ENCODE results near the gene FAM236C. TPM values are rescaled to one million over a fixed set of nuclear protein-coding genes. Genes with fewer than 3 reads are reported as not detected.
"Not testable (repeated sequence)": the region's sequence is repeated elsewhere in the genome, so short reads cannot be mapped to it uniquely, and the experiment has no call there.

FAM236C gene
- total RNA-seq (not detected), polyA plus RNA-seq (not detected)
- long read RNA-seq, donor 1, result 0 reads
- long read RNA-seq, donor 2, result 0 reads
- long read RNA-seq, donor 3, result 0 reads
- long read RNA-seq, donor 4, result 0 reads

DNA sequence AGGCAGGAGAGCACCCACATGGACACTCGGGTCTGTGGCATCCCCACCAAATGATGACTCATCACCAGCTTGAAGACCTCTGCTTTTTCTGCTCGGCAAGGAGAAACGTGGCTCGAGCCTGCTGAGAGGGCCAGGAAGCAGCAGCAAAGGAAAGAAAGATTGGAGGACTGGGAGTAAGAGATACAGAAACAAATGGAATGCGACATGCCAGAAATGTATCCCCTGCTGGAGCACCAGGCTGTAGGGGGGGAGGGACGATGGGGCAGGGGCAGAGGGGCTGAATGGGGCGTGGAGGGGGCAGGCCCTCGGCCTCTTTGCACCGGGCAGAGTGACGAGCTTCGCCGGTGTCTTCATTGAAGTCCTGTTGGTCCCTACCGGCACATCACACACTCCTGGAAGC lies at the start of gene FAM236C:
Gene FAM236C, plus strand, starts transcription at position 301 of the 400 bp plus-strand sequence. CDS start 100 bp downstream, outside the sequence.
- H3K27me3 ChIP-seq (ENCODE audit: control insufficient read depth, insufficient read depth); H3K4me3 ChIP-seq (ENCODE audit: low read length); DNase-seq; H3K27ac ChIP-seq (ENCODE audit: low read length); H3K9me3 ChIP-seq (ENCODE audit: control insufficient read depth, low read length); intact Hi-C loops (cut with DNase I); ATAC-seq; H3K4me1 ChIP-seq (ENCODE audit: control insufficient read depth, insufficient read depth, low read length): not testable (repeated sequence)
- no CpG with 5 or more reads among the region's 13 CpGs for WGBS

DNA sequence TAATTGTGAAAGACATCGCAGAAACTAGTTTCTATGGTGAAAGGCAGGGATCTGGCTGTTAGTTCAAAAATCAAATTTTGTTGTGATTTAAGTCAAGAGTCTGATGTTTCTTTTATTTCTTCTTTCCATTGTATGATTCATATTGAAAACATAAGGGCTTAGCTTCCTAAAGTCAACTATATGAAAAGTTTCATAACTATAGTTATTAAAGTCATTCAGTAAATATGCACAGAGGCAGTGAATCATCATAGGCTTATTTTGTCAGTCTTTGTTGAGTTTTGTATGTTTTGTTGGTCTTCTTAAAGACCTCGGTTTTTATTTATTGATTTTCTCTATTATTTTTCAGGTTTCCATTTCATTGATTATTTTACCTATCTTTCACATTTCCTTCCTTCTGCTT lies 29.5 kb upstream of the FAM236C start:
- H3K4me3 ChIP-seq (ENCODE audit: low read length); intact Hi-C loops (cut with DNase I); H3K9me3 ChIP-seq (ENCODE audit: control insufficient read depth, low read length); H3K4me1 ChIP-seq (ENCODE audit: control insufficient read depth, insufficient read depth, low read length); H3K27me3 ChIP-seq (ENCODE audit: control insufficient read depth, insufficient read depth); DNase-seq; ATAC-seq; H3K27ac ChIP-seq (ENCODE audit: low read length): not testable (repeated sequence)
- WGBS, result no CpG with 5 or more reads among the region's 2 CpGs

DNA sequence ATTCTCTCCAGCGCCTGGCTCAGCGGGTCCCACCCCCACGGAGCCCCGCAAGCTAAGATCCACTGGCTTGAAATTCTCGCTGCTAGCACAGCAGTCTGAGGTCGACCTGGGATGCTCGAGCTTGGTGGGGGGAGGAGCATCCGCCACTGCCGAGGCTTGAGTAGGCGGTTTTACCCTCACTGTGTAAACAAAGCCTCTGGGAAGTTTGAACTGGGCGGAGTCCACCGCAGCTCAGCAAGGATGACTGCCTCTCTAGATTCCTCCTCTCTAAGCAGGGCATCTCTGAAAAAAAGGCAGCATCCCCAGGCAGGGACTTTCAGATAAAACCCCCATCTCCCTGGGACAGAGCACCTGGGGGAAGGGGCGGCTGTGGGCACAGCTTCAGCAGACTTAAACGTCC lies 22.7 kb upstream of the FAM236C start:
- ATAC-seq; H3K9me3 ChIP-seq (ENCODE audit: control insufficient read depth, low read length); H3K4me1 ChIP-seq (ENCODE audit: control insufficient read depth, insufficient read depth, low read length); DNase-seq; intact Hi-C loops (cut with DNase I); H3K27me3 ChIP-seq (ENCODE audit: control insufficient read depth, insufficient read depth); H3K4me3 ChIP-seq (ENCODE audit: low read length); H3K27ac ChIP-seq (ENCODE audit: low read length): not testable (repeated sequence)
- WGBS, result no CpG with 5 or more reads among the region's 14 CpGs

DNA sequence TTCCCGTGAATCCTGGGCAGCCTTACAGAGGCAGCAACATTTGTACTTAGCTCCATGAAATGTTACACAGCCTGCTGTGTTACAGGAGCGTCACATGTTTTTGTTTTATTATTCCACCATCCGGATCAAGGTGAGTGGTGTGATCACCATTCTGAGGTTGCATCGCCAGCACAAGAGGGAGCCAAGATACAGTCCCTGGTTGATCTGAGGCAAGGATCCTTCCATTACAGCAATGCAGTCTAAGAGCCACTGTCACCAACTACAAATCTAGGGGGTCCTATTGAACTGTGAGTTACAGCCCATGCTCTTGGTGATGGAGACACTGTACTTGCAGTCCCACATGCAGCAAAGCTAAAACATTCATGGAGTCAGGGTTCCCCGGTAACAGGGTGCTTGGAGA lies 3.7 kb downstream of the FAM236C start:
- not testable (repeated sequence) for ATAC-seq

DNA sequence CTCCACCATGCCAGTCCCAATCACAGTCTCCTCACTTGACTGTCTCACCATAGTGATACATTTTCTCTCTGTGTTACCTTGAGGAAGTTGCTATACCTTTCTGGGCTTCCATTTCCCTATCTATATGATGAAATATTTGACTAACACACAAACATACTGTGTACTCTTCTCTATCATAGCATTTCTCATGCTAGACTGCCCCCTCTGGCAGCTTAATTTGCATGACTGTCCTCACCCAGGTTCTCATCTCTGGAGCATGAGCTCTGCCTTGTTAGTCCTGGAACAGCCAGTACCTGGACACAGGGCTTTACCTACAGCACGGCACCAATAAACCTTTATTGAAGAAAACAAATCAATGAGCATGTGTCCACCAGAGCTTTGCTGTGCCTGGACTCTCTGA lies 19.9 kb downstream of the FAM236C start:
- no CpG with 5 or more reads among the region's 1 CpG for WGBS
- DNase-seq; H3K9me3 ChIP-seq (ENCODE audit: control insufficient read depth, low read length); intact Hi-C loops (cut with DNase I); H3K27ac ChIP-seq (ENCODE audit: low read length); H3K4me3 ChIP-seq (ENCODE audit: low read length); H3K4me1 ChIP-seq (ENCODE audit: control insufficient read depth, insufficient read depth, low read length); ATAC-seq; H3K27me3 ChIP-seq (ENCODE audit: control insufficient read depth, insufficient read depth): not testable (repeated sequence)

More for the DNA sequence above, 3.7 kb downstream of the FAM236C start:
- H3K4me3 ChIP-seq (ENCODE audit: low read length); H3K4me1 ChIP-seq (ENCODE audit: control insufficient read depth, insufficient read depth, low read length); H3K27ac ChIP-seq (ENCODE audit: low read length); H3K9me3 ChIP-seq (ENCODE audit: control insufficient read depth, low read length); intact Hi-C loops (cut with DNase I); H3K27me3 ChIP-seq (ENCODE audit: control insufficient read depth, insufficient read depth): not testable (repeated sequence)
- 93% methylated on average over 2 of the region's 5 CpGs for WGBS
- peak in 1 of 3 donors; percentile 4 for DNase-seq

DNA sequence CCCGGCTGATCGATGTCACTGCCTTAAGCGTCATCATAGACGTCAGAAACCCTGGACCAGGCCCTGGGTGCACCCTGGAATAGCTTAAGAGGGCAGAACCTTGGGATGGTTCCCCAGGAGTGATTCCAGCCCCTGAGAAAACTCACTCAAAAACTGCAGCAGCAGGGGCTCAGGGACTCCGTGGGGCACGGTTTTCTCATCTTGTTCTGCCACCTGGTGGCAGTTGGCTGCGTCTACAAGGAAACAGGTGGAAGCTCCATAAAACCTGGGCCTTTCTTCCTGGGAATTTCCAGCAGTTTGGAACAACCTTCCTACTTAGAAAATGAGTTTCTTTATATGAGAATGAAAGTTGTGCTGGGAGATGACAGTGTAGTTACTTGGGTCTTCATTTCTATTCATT lies 24.0 kb downstream of the FAM236C start:
- intact Hi-C loops (cut with DNase I); H3K27ac ChIP-seq (ENCODE audit: low read length): not testable (repeated sequence)
- WGBS, result no CpG with 5 or more reads among the region's 7 CpGs

DNA sequence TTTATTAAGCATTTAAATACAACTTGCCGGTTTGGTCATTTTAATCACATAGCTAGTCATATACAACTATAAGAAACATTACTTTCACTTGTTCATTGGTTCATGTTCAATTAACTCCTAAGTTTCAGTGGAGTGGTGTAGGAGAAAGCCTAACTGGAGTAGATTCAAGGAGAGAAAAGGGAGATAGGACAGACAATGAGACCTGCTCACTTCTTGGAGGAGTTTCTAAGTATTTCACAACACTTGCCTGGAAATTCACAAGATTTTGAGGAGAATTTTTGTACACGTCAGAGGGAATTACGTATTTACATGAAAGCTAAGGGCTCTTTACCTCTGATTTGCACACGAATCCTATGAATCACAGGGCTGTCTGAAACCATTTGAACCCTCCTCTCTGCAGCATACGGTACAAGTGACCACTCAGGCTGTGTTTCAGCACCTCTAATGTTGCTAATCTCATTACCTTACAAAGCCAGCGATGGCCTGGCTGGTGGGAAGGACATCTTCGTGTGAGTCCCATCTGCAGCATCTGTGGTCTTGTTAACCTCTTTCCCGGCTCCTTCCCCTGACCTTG lies 24.6 kb downstream of the FAM236C start:
- intact Hi-C loops (cut with DNase I); H3K9me3 ChIP-seq (ENCODE audit: control insufficient read depth, low read length); H3K4me3 ChIP-seq (ENCODE audit: low read length); ATAC-seq; H3K27ac ChIP-seq (ENCODE audit: low read length); DNase-seq; H3K4me1 ChIP-seq (ENCODE audit: control insufficient read depth, insufficient read depth, low read length); H3K27me3 ChIP-seq (ENCODE audit: control insufficient read depth, insufficient read depth): not testable (repeated sequence)
- no CpG with 5 or more reads among the region's 8 CpGs for WGBS

More for the DNA sequence above, 24.0 kb downstream of the FAM236C start:
- DNase-seq; H3K27me3 ChIP-seq (ENCODE audit: control insufficient read depth, insufficient read depth); H3K4me3 ChIP-seq (ENCODE audit: low read length); ATAC-seq; H3K4me1 ChIP-seq (ENCODE audit: control insufficient read depth, insufficient read depth, low read length); H3K9me3 ChIP-seq (ENCODE audit: control insufficient read depth, low read length): not testable (repeated sequence)

DNA sequence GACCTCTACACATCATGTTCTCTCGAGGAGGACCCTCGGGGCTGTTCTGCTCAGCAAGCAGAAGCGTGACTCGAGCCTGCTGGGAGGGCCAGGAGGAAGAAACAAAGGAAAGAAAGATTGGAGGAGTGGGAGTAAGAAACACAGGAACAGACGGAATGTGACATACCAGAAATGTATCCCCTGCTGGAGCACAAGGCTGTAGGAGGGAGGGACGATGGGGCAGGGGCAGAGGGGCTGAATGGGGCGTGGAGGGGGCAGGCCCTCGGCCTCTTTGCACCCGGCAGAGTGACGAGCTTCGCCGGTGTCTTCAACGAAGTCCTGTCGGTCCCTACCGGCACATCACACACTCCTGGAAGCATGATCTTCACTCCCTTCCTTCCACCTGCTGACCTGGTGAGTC lies 25.5 kb downstream of the FAM236C start, which contains the start of gene FAM236A:
Gene FAM236A, plus strand, starts transcription at position 301 of the 400 bp plus-strand sequence. Its CDS starts 57 bp downstream, at position 358.
- DNase-seq; H3K4me1 ChIP-seq (ENCODE audit: control insufficient read depth, insufficient read depth, low read length); H3K4me3 ChIP-seq (ENCODE audit: low read length); H3K9me3 ChIP-seq (ENCODE audit: control insufficient read depth, low read length); H3K27me3 ChIP-seq (ENCODE audit: control insufficient read depth, insufficient read depth); ATAC-seq; H3K27ac ChIP-seq (ENCODE audit: low read length); intact Hi-C loops (cut with DNase I): not testable (repeated sequence)
- no CpG with 5 or more reads among the region's 15 CpGs for WGBS

DNA sequence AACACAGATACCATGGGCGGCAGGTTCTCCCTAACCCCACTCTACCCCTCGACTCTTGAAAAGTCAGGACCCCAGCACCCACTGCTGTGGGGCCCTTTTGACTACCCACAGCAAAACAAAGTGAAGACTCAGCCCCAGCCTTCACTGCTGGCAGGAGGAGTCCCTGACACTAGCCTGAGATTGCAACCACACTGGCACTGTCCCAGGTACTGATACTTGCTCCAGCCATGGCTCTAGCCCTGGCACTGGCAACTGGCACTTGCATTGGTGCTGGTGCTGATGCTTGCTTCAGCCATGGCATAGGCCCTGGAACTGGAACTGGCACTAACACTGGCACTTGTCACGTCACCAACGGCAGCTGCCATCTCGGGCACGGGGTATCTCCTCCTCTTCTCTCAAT lies 29.9 kb downstream of the FAM236C start:
- H3K27me3 ChIP-seq (ENCODE audit: control insufficient read depth, insufficient read depth); H3K4me1 ChIP-seq (ENCODE audit: control insufficient read depth, insufficient read depth, low read length); H3K9me3 ChIP-seq (ENCODE audit: control insufficient read depth, low read length); intact Hi-C loops (cut with DNase I); DNase-seq; ATAC-seq; H3K4me3 ChIP-seq (ENCODE audit: low read length); H3K27ac ChIP-seq (ENCODE audit: low read length): not testable (repeated sequence)
- WGBS, result no CpG with 5 or more reads among the region's 6 CpGs

DNA sequence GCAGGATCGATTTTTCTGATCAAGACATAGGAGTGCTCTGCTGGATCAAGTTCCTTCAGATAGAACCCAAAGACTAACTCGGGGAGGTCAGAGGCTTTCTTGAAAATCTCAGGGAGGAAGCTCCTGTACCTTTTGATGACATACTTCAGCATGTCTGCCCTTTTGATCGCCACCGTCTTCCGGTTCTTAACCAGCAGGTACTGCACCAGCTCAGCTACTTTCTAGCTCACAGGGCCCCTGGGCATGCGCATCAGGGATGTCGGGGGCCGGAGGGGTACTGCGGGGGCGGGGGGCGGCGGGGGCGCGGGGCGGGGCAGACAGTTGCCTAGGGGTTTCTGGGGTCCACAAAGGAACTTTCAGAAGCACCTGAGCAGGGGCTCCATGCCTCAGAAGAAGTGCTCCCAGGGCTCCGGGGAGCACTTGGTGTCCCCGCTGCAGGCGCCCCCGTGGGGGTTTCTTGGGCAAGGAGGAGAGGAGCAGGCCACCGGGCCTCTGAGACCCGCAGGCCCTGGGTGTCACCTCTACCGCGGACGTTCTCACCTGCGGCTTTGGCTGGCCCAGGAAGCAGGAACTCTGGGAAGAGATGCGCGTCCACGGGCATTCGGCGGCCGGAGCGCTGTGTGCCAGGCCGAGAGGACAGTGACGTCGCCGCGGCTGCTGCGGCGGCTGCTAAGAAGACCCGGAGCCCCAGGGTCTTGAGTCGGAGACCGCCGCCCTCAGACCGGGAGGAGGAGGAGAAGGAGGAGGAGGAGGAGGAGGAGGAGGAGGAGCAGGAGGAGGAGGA lies 30.8 kb downstream of the FAM236C start:
- WGBS, result no CpG with 5 or more reads among the region's 44 CpGs
- H3K27me3 ChIP-seq (ENCODE audit: control insufficient read depth, insufficient read depth); H3K27ac ChIP-seq (ENCODE audit: low read length); H3K4me1 ChIP-seq (ENCODE audit: control insufficient read depth, insufficient read depth, low read length); H3K9me3 ChIP-seq (ENCODE audit: control insufficient read depth, low read length); intact Hi-C loops (cut with DNase I); H3K4me3 ChIP-seq (ENCODE audit: low read length); DNase-seq: not testable (repeated sequence)
- ATAC-seq, result peak in 1 of 2 donors; percentile 45

DNA sequence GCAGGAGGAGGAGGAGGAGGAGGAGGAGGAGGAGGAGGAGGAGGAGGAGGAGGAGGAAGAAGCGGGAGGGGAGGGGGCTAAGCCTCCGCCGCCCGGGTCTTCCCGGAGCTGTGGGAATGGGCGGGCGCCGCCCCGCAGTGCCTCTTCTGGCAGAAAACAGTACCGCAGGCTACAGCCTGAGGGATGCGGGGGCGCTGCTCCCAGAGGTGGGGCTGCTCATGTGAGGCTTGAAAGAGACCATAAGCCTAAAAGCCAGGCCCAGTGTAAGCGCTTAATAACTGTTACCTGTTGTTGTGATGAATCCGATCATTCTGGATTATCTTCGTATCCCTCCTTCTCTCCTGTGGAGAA lies 31.4 kb downstream of the FAM236C start, which contains the start of gene DMRTC1:
Gene DMRTC1, minus strand, starts transcription at position 19 of the 351 bp plus-strand sequence. CDS start 68,143 bp downstream, outside the sequence.
- H3K9me3 ChIP-seq (ENCODE audit: control insufficient read depth, low read length); H3K4me3 ChIP-seq (ENCODE audit: low read length); intact Hi-C loops (cut with DNase I); H3K4me1 ChIP-seq (ENCODE audit: control insufficient read depth, insufficient read depth, low read length); H3K27ac ChIP-seq (ENCODE audit: low read length); H3K27me3 ChIP-seq (ENCODE audit: control insufficient read depth, insufficient read depth); DNase-seq: not testable (repeated sequence)
- ATAC-seq, result peak; percentile 65 to 80
- WGBS, result no CpG with 5 or more reads among the region's 15 CpGs
